Measurements from ENCODE around the gene ZNF570.

Gene ZNF570
- 34.3 reads per million, percentile 59 among the genes with 10 or more reads in this experiment for total RNA-seq

- DNase-seq: peak; percentile 84
Measured at GRCh38 chr19:37468961-37469777, at the start of gene ZNF570. Gene ZNF570, plus strand, starts transcription at chr19:37469356. Its CDS starts 999 bp downstream, at chr19:37470355.

GRCh38 chr19:37452500-37453245 lies 16.5 kb upstream of the ZNF570 start:
- DNase-seq: no peak

GRCh38 chr19:37466277-37466797 lies 2.8 kb upstream of the ZNF570 start:
- no peak for DNase-seq

- peak; percentile 84 for DNase-seq
Measured at GRCh38 chr19:37466798-37467607, 2.2 kb upstream of the ZNF570 start, which contains the start of gene ZNF569. Gene ZNF569, minus strand, starts transcription at chr19:37467444. Its CDS starts 22,523 bp downstream, at chr19:37444921.

GRCh38 chr19:37467608-37468090 lies 1.5 kb upstream of the ZNF570 start:
- DNase-seq: no peak

DNA sequence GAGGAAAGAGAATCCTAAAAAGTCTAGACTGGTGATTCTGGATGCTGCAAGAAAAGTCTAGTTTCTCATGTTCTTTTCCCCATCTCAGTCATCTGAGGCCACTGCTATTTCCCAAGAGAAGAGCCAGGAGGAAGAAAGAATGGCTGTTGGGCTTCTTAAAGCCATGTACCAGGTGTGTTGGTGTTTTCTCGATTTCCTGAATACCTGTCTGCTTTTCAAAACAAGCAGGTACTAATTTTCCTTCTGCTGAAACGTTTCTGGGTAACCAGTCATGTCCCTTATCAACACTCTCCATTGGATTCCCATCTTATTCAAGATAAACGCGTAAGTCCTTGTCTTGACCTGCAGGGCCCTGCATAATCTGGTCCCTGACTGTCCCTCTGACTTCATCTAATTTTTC lies 1.1 kb downstream of the ZNF570 start:
- DNase-seq: no peak

- DNase-seq: no peak
Measured at GRCh38 chr19:37472165-37472564, 3.0 kb downstream of the ZNF570 start.

DNA sequence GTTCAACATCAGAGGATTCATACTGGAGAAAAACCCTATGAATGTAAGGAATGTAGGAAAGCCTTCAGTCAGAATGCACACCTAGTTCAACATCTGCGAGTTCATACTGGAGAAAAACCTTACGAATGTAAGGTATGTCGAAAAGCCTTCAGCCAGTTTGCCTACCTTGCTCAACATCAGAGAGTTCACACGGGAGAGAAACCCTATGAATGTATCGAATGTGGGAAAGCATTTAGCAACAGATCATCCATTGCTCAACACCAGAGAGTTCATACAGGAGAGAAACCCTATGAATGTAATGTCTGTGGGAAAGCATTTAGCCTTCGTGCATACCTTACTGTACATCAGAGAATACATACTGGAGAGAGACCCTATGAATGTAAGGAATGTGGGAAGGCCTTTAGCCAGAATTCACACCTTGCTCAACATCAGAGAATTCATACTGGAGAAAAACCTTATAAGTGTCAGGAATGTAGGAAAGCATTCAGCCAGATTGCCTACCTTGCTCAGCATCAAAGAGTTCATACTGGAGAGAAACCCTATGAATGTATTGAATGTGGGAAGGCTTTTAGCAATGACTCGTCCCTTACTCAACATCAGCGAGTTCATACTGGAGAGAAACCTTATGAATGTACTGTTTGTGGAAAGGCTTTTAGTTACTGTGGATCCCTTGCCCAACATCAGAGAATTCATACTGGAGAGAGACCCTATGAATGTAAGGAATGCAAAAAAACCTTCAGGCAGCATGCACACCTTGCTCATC lies 15.4 kb downstream of the ZNF570 start:
- no peak for DNase-seq

- DNase-seq: no peak
Measured at GRCh38 chr19:37492213-37492612, 23.1 kb downstream of the ZNF570 start.

- DNase-seq: no peak
Measured at GRCh38 chr19:37505958-37506386, 36.8 kb downstream of the ZNF570 start.

DNA sequence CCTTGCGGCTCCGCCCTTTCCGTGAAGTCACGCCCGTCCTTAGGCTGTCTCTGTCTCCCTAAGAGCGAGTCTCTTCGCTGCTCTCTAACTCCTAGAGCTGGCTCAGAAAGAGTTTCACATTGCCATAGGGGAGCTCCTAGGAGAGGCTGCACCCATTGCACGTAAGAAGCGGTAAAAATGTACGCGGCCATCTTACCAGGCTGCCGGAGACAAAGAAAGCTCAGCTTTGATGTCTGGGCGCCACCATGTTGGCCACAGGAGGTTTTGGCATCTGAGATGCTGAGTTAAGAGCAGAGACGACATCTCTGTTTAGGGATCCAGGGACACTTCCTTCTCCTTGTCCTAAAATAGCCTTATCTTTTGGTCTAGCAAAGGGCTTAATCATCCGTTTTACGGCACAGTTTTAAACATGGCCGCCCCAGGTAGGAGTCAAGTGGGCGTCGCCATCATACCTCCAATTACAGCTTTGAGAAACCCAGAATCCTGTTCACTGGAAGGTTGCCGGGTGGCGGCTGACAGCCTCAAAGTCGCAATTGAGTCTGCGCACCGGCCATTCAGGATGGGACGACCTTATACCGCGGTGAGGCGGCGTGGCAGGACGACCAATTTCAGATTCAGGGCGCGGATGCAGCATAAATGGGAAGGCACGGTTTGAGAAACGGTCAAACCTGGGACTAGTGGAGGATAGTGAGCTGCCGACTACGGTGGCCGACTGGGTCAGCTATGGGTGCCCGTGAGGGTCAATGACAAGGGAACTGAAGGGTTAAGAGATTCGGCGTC lies 37.4 kb downstream of the ZNF570 start, which contains the start of gene ZNF793:
ZNF793 (plus strand) TSS at position 553 of the 780 bp plus-strand sequence. CDS start 16,501 bp downstream, outside the sequence.
- DNase-seq: peak; percentile 64

- DNase-seq: no peak
Measured at GRCh38 chr19:37507167-37507464, 38.0 kb downstream of the ZNF570 start.

DNA sequence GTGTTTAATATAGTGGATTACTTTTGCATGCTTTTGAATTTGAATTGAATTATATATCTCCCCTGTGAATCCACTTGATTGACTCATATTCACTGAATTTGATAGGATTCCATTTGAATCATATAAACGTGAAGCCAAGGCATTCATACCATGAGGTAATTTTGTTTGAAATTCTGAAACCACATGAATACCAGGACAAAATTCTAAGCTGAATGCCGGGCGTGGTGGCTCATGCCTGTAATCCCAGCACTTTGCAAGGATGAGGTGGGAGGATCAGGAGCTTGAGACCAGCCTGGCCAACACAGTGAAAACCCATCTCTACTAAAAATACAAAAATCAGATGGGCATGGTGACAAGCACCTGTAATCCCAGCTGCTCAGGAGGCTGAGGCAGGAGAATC lies 42.0 kb downstream of the ZNF570 start:
- DNase-seq: no peak

- DNase-seq: no peak
Measured at GRCh38 chr19:37511821-37512220, 42.7 kb downstream of the ZNF570 start.

- DNase-seq: no peak
Measured at GRCh38 chr19:37513397-37513796, 44.2 kb downstream of the ZNF570 start.

DNA sequence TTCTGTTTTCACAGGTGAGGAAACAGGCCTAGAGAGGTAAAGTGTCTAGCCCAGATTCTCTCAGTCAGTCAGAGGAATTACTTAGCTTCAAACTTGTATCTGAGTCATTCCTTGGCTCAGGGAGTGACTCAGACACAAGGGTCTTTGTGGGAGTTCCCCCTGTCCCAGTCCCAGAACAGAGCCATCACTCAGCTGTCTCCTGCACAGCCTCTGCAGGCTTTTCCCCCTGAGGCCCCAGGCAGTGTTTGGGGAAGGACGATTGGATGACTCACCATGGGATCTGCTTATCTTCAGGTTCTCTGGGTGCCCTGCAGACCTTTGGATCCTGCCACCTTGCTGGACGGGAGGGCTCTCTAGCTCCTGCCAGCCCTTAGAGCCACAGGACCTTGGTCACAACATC lies 50.7 kb downstream of the ZNF570 start:
- no peak for DNase-seq

- DNase-seq: no peak
Measured at GRCh38 chr19:37537391-37537947, 68.3 kb downstream of the ZNF570 start.
